ENCODE measurements around the gene JOSD1.

DNA sequence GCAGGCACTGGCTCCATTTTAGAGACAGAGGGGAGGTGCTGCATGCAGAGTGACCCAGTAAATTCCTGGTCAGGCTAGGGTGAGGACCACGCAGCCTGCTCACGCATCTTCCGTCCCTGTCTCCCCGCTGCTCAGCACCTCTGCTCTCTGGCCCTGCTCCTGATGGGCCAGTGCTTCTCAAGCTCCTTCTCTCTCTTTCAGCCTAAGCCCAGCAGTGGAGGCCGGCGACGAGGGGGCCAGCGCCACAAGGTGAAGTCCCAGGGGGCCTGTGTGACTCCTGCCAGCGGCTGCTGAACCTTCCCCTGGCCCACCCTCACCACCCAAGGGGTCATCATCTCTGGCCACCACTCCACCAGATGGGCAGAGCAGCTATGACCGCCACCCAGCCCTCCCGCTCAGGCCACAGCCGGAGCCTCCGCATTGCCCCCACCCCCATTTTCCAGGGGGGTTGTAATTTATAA is 29.7 kb upstream of the JOSD1 start:
- TF ChIP-seq CTCF (IDR thresholded peaks at IDR 0.05) (no peak), POLR2A (IDR thresholded peaks at IDR 0.05) (no peak)

All from vagina (tissue), 2 donors.